HG03457 (cell line): Measurements from ENCODE around the gene MTF2.

Experiments used
- ATAC-seq: cut with Tn5 transposase; IDR thresholded peaks from one replicate; pipeline ENCODE4 v1.9.1; 2021; ENCODE audit warnings: moderate number of reproducible peaks; ENCODE audit not compliant: unreplicated experiment

The MTF2 gene

DNA sequence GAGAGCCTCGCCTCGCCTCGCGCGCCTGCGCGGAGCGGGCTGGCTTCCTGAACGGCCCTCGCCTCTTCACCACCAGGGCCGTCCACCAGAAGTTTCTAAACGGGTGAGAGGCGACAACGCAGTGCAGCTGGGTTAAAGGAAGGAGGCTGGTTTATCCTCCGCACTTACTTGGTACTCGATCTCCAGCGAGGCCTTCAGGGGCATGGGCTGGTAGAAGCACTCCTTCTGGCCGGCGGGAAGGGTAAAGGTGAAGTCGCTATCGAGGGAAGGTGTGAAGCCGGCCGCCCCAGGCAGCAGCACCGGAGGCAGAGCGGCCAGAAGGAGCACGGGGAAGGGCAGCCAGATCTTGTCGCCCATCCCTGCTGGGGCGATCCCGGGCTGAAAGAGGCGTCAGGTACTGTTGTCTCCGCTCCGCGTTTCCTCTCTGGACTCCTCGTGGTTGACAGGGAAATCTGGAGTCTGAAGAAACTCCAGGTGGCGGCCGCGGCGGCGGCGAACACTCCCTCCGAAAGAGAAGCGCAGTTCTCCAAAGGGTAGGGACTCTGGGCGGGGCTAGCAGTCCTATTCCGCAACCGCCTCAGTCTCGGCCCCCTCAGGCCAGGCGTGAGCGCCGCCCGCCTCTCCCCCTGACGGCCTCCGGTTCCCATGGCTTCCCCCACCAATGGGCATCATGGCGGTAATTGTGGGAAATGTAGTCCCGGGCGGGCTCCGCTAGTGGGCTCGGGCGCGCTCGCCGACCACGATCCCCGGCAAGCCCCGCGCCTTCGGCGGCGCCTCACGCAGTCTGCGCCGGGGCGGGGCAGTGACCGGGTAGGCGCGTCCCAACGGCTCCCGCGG, 101.0 kb downstream of the MTF2 start, which contains the start of gene TMED5:
Gene TMED5, minus strand, starts transcription at position 528 of the 837 bp plus-strand sequence. Its CDS starts 171 bp downstream, at position 357.
- peak; percentile 79 for ATAC-seq

DNA sequence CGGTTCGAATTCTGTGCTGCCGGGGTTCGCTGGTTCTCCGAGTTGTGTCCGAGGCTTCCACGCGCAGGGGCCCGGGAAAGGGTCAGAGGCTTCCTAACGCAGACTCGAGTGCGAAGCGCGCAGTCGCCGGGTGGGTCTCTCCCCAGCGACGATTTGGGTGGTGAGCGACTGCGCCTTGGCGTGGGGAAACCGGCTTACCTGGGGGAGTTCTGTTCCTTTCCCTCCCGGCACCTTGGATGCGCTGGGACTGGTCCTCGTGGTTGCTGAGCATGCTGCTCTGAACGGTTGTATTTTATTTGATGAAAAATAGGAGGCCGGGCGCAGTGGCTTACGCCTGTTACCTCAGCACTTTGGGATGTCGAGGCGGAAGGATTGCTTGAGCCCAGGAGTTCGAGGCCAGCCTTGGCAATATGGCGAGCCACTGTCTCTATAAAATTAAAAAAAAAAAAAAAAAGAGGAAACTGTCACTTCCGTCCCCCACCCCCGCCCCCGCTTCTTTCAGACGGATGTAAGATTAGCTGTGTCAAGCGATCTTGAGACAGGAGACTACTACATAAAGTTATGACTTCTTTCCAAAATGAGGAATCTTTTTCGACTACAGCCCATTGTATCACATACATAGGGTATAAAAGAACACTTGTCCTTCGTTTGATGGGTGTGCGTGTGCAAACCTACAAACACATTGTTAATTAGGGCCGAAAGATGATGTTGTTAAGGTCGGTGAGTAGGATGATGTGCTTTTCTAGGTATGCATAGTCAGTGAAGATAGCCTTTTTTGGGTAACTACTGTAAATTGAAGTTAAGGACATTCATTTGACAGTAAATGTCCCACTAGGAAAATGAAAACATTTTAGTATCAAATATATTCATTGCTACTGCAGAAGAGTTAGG, 101.9 kb downstream of the MTF2 start, which contains the start of gene CCDC18:
Gene CCDC18, plus strand, starts transcription at position 2 of the 891 bp plus-strand sequence. CDS start 2,638 bp downstream, outside the sequence.
- ATAC-seq = no peak

DNA sequence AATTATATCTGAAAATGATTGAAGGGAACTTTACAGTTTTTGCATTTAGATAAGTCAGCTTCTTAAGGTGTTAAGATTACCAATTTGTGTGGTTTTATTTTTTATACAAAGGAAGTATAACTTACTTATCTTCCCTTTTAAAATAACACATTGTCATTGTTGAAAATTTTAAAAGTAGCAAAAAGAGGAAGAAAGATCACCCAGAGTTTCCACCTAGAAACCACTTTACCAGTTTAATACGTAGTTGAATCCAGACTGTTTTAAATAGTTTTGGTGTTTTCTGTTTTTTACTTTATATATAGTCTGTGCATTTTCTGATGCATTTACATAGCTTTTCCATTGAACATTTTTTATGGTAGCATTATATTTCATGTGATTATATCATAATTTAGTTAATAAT, 107.6 kb downstream of the MTF2 start:
- no peak for ATAC-seq
